HL-60/S4 treated with retinoic acid at 250 ng/mL for 4 days and 3 days (cell line): ENCODE measurements around the gene PLA2G12A.

Source experiments
- in situ Hi-C: fragments of 300-500 bp; cut with MboI; formaldehyde crosslinking; loops from 2 replicates; pipeline ENCODE4 v1.7.0; 2022; ENCODE audit warnings: low sequenced_read_pairs

PLA2G12A gene

GRCh38 chr4:109729718-109730618 lies at the start of gene PLA2G12A:
PLA2G12A (minus strand) TSS chr4:109730070; CDS start chr4:109729809, 261 bp downstream.
- in situ Hi-C loops: no loop called here

GRCh38 chr4:109764789-109765402 lies 35.0 kb upstream of the PLA2G12A start:
- in situ Hi-C loops: no loop called here

GRCh38 chr4:109764376-109764775 lies 34.5 kb upstream of the PLA2G12A start:
- in situ Hi-C loops: no loop called here

GRCh38 chr4:109760682-109761081 lies 30.8 kb upstream of the PLA2G12A start:
- in situ Hi-C loops: no loop called here

GRCh38 chr4:109755656-109756055 lies 25.8 kb upstream of the PLA2G12A start:
- in situ Hi-C loops: no loop called here

GRCh38 chr4:109754093-109754857 lies 24.4 kb upstream of the PLA2G12A start:
- in situ Hi-C loops: no loop called here

GRCh38 chr4:109752525-109752924 lies 22.7 kb upstream of the PLA2G12A start:
- in situ Hi-C loops: no loop called here

- in situ Hi-C loops: no loop called here
Observed at GRCh38 chr4:109751852-109752251, 22.0 kb upstream of the PLA2G12A start.

GRCh38 chr4:109750652-109751244 lies 20.9 kb upstream of the PLA2G12A start:
- in situ Hi-C loops: no loop called here

GRCh38 chr4:109749388-109750082 lies 19.7 kb upstream of the PLA2G12A start:
- in situ Hi-C loops: no loop called here

- in situ Hi-C loops: no loop called here
Observed at GRCh38 chr4:109748114-109748513, 18.2 kb upstream of the PLA2G12A start.

GRCh38 chr4:109746728-109747127 lies 16.9 kb upstream of the PLA2G12A start:
- in situ Hi-C loops: no loop called here

GRCh38 chr4:109745830-109746229 lies 16.0 kb upstream of the PLA2G12A start:
- in situ Hi-C loops: no loop called here

GRCh38 chr4:109739547-109739946 lies 9.7 kb upstream of the PLA2G12A start:
- in situ Hi-C loops: no loop called here

- in situ Hi-C loops: no loop called here
Observed at GRCh38 chr4:109738104-109738872, 8.4 kb upstream of the PLA2G12A start.

GRCh38 chr4:109735566-109736365 lies 5.9 kb upstream of the PLA2G12A start:
- in situ Hi-C loops: no loop called here

- in situ Hi-C loops: no loop called here
Observed at GRCh38 chr4:109733728-109734127, 3.9 kb upstream of the PLA2G12A start.

GRCh38 chr4:109730619-109731545 lies 1.0 kb upstream of the PLA2G12A start:
- in situ Hi-C loops: no loop called here
